ENCODE data around the gene IRGQ.
A peak's percentile ranks its signal among the peaks of the same experiment; 100 is the strongest.
"Not testable (repeated sequence)": the region's sequence is repeated elsewhere in the genome, so short reads cannot be mapped to it uniquely, and the experiment has no call there.

The IRGQ gene, protein sequence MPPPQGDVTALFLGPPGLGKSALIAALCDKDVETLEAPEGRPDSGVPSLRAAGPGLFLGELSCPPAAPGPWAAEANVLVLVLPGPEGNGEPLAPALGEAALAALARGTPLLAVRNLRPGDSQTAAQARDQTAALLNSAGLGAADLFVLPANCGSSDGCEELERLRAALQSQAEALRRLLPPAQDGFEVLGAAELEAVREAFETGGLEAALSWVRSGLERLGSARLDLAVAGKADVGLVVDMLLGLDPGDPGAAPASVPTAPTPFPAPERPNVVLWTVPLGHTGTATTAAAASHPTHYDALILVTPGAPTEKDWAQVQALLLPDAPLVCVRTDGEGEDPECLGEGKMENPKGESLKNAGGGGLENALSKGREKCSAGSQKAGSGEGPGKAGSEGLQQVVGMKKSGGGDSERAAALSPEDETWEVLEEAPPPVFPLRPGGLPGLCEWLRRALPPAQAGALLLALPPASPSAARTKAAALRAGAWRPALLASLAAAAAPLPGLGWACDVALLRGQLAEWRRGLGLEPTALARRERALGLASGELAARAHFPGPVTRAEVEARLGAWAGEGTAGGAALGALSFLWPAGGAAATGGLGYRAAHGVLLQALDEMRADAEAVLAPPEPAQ

DNA sequence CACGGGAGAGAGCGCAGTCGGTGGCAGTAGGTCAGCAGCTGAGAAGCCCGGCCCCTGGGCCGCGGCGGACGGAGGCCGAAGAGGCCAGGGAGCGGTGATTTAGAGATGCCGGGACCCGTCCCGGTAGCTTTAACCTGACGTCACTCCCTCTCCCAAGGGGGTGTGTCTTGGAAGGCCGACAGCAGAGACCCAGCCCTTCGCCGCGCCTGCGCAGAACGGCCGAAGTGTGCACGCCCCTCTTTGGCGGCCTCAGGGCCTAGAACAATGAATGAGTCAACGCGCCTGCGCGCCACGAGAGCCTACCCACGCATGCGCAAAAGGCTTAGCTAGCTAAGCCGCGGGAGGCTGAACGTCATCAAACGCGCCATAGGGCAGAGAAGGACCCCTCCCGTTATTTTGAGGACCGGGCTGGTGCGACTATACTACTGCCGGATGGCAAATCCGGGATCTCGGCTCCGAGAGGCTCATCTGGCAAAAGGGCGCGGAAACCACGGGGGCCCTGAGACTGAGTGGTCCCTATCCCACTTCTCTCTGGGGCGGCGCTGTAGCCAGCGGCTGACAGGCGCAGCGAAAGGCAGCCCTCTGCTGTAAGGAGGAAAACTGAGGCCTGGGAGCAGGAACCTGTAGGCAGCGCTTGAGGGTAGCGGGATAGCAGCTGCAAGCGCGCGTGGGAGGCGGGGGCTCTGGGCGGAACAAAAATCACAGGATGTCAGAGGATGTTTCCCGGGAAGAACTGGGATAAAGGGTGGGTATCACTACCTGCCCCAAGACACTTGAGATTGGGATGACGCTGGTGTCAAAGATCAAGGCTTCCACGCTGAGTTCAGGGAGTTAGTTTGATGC, at the start of gene IRGQ, which contains the start of gene ZNF576:
TSS of gene IRGQ (minus strand) at position 136 of the 843 bp plus-strand sequence. CDS start 796 bp downstream, outside the sequence.
TSS of gene ZNF576 (plus strand) at position 597 of the 843 bp plus-strand sequence. CDS start 514 bp downstream, outside the sequence.
- DNase-seq: peak; percentile 100

DNA sequence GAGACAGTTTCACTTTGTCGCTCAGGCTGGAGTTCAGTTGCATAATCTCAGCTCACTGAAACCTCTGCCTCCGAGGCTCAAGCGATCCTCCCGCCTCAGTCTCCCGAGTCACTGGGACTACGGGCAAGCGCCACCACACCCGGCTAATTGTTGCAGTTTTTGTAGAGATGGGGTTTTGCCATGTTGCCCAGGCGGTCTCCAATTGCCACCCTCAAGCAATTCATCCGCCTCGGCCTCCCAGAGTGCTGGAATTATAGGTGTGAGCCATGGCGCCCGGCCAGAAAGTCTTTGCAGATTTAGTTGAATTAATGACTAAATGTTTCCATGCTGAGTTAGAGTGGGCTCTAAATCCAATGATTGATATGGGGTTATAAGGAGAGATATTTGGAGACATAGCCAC, 48.2 kb upstream of the IRGQ start:
- no peak for DNase-seq

DNA sequence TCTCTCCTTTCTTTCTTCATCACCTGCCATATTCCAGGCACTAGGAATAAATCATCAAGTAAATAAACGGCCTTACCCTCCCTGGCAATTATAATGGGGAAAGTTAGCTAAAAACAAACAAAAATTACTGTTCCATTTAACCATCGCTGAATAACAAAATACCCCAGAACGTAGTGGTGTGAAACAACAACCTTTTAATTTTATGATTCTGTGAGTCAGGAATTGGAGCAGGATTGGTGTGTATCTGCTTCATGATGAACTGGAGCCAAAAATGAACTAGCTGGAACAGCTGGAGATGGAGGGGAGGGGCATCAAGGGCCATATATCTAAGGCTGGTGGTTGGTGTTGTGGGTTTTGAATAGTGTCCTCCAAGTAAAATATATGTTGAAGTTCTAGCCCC, 47.4 kb upstream of the IRGQ start:
- no peak for DNase-seq

DNA sequence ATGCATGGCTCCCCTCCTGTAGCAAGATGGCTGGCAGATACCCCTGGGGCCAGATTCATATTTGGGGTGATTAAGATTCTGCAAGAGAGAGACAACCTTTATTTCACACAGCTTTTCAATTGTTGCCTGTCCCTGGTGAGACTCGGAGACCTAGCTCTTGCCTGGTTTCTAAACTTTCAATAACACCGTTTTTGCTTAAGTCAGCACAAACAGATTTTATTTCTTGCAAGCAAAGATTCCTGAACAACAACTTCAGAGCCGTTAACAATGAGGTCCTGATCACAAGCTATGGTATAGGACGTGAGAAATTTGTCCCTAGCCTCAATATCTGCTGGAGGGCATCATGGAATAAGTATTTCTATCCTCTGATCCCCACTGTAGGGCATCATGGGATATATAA, 46.6 kb upstream of the IRGQ start:
- no peak for DNase-seq

DNA sequence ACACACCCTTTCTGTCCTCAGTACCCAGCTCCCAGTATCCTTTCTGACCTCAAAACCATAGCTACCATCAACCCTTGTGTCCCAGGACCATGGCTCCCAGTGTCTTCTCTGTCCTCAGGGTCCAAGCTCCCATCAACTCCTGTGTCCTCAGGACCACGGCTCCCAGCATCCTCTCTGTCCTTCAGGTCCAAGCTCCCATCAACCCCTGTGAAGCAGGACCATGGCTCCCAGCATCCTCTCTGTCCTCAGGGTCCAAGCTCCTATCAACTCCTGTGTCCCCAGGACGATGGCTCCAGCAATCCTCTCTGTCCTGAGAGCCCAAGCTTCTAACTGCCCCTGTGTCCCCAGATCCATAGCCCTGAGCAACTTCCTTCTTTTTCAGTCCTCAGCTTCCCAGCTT, 45.4 kb upstream of the IRGQ start:
- no peak for DNase-seq

DNA sequence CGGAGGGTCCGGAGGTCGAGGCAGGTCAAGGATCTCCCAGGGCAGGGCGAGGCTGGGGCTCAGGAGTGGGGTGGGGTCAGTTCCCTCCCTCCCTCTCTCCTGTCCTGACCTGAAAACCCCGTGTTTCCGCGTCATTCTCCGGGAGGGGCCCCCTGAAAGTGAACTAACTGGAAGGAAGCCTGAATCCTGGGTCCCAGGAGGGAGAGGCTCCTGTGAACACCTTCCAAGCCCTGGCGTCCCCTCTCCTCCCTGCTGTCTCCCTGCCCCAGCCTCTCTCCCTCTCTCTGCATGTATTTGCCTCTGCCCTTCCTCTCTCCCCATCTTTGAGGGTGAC, 44.5 kb upstream of the IRGQ start:
- no peak for DNase-seq

DNA sequence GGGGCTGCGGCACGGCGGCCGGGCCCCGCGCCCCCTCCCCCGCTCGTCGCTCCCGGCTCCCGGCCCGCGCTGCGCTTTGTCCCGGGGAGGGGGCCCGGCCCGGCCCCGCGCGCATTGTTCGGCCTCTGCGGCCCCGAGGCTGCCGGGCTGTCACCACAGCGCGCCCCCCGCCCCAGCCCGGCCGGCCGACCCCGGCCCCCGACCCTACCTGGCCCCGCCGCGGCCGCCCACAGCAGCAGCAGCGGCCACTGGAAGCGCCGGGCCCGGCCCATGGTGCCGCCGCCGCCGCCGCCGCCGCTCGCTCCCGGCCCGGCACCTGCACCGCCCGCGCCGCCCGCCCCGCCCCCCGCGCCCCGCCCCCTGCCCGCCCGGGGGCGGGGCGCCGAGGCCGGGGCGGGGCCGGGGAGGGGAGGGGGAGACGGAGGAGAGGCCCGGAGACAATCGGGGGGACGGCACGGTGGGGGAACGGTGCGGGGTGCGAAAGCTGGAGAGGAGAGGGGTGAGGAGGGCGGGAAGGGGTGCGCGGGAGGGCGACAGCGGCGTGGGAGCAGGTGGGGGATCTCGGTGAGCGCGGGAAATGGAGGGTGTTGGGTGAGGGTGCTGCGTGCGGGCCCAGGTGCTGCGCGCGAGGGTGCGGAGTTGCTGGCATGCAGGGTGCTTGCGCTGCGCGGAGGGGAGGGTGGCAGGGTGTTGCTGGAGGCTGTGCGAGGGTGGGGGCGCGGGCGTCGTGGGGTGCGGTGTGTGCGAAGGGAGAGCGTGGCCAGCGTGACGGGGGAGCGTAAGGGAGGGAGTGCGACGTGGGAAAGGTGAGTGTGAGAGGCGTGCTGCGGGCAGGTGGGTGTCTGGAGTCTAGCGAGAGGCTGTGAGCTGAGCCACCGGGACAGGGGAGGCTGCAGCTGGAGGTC, 43.8 kb upstream of the IRGQ start, which contains the start of gene CADM4:
TSS of gene CADM4 (minus strand) at position 332 of the 905 bp plus-strand sequence. CDS start at position 272, 60 bp downstream.
- peak; percentile 30 for DNase-seq

DNA sequence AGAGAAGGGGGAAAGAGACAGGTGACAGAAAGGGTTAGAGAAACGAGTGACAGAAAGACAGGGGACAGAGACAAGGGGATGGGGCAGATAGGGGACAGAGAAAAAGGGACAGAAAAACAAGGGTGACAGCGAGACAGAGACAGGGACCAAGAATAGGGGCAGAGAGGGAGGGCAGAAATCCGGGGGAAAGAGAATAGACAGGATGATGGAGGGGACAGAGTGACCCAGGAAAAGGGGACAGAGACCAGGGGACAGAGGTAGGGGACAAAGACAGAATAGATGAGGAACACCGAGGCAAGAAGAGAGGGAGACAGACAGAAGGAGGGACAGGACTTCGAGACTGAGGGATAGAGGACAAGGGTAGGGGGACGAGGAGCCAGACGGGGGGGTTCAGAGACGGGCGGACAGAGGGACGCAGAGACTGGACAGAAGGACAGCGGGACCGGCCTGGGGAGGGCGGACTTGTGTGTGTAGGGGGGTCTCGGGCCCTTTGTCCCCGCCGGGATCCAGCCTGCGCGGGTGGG, 43.1 kb upstream of the IRGQ start:
- peak; percentile 33 for DNase-seq

DNA sequence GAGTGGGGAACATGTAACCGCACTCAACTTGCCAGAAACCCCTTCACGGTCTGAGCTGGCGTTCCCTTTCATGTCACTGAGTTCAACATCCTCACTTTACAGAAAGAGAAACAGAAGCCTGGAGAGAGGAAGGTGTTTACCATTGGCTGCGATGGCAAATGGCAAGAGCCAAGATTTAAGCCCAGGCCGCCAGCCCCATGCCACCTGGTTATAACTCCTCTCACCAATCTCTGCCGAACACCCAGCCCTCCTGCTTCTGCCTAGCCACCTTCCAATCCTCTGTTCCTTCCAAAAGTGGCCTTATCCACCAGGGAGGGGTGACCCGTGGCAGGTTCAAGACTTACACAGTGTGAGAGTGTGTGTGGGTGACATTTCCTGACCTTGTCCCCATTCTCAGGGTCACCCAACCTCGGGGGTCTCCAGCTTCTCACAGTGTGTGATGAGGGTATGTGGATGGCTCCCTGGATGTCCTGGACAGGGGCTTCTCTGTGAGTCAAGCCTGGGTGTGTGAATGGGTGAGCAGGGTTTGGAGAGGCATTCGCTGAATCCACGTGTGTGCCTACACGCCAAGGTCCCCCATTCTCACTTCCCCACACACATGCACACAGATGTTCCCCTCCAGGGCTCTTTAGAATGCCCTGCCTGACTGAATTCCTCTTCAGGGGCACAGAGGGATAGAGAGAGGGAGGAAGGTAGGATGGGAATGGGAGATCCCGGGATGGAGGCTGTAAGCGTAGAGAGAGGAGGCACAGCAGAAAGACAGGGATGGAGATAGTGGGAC, 42.5 kb upstream of the IRGQ start:
- DNase-seq: no peak

DNA sequence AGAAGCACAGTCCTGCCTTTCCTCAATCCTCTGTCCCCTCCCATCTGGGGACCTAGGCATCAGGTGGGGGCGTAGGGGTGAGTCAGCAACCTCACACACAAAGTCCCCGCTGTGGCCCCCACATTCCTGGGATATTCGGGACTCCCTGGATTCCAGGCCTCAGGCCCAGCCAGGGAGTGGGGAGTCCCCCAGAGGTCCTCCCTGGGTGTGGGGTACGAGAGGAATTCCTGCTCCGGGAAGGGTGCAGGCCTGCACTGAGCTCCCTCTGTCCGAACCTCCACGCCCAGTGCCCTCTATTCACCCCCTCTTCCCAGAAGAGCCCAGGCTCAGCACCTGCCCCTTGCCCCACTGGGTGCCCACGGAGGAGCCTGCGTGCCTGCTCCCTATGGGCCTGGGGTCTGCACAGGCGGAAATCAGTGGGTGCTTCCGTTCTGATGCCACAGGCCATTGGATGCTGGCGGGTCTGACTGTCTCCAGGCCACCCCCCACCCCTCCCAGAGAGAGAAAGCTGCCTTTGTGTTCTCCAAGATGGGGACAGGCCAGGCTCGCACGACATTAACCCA, 40.3 kb upstream of the IRGQ start:
- no peak for DNase-seq

DNA sequence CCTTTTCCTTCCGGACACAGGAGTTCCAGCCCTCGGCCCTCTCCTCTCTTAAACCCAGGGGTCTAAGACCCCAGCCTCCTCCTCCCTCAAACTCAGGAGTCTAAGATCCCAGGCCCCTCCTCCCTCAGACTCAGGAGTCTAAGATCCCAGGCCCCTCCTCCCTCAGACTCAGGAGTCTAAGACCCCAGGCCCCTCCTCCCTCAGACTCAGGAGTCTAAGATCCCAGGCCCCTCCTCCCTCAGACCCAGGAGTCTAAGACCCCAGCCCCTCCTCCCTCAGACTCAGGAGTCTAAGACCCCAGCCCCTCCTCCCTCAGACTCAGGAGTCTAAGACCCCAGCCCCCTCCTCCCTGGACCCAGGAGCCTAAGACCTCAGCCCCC, 39.6 kb upstream of the IRGQ start:
- DNase-seq: not testable (repeated sequence)

DNA sequence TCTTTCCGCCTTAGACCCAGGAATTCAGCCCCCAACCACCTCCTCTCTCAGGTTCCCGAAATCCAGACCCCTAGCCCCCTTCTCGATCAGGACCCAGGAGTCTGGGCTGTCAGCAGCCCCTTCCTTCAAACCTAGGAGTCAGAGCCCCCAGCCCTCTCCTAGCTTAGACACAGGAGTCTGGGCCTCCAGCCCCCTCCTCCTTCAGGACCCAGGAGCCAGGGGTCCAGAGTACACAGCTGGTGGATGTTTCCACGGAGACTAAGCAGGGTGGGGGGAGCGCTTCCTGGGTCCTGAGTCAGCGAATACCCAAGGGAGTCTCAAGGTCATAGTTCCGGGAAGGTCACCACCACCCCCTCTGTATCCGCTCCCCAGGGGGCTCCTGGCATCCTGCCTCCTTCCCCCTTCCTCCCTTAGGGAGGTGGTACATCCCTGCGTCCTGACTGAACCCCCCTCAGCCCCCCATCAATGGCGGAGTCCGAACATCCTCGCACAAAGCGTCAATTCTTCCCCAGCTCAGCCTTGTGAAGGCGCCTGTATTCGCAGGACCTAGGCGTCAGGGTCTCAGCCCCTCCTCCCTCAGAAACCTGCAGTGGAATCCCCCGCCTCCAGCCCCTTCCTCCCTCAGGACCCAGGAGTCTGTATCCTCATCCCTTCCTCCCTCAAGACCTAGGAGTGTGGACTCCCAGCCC, 39.1 kb upstream of the IRGQ start:
- DNase-seq: peak; percentile 83

DNA sequence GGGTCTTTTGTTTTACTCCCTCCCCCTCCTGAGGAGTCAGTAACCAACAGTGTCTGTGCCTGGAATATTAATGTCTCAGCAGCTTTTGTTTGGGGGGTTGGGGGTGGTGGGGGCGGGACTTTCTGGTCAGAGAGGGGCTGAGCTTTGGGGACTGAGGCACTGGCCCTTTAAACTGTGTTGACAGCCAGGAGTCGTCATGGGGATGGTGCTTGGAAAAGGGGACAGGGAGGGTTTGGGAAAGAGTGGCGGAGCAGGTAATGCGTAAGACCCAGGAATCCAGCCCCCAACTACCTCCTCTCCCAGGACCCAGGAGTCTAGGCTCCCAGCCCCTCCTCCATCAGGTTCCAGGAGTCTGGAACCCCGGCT, 38.6 kb upstream of the IRGQ start:
- DNase-seq: no peak

DNA sequence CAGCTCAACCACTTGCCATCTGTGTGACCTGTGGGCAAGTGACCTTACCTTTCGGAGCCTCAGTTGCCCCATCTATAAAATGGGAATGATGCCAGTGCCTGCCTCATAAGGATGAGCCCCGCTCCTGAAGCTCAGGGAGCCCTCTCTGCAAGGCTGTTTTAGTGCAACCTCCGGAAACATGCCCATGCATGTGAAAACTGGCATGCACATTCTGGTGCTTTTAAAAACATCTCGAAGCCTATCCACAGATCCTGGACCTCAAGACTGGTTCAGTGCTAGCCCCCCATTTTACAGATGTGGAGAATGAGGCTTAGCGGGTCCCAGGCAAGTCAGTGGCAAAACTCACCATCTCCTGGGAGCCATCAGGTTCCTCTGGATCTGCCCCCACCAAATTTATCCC, 38.1 kb upstream of the IRGQ start:
- DNase-seq: no peak

DNA sequence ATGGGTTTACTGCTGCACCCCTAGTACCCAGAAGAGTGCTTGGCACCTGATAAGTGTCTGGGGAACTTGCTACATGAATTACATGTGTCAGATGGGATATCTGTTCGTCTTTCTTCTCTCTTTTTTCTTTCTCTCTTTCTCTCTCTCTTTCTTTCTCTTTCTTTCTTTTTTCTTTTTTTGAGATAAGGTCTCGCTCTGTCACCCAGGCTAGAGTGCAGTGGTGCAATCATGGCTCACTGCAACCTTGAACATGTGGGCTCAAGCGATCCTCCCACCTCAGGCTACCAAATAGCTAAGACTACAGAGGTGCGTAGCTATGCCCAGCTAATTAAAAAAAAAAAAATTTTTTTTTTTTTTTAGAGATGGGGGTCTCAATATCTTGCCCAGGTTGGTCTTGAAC, 37.6 kb upstream of the IRGQ start:
- no peak for DNase-seq

DNA sequence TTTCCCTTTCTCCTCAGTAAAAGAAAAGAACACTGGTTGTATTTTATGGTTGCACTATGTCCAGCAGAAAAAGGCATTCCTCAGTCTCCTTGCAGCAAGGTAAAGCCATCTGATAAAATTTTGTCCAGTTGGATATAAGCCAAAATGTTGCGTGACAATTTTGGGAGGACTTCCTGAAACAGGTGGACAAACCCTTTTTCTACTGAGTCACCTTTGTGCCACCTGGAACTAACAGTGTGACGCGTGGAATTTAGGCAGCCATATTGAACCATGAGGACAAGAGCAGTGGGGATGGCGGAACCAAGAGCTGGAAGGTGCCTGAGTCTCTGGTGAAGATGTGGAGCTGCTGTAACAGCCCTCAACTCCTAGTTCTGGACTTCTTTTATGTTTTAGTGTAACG, 35.6 kb upstream of the IRGQ start:
- DNase-seq: no peak

DNA sequence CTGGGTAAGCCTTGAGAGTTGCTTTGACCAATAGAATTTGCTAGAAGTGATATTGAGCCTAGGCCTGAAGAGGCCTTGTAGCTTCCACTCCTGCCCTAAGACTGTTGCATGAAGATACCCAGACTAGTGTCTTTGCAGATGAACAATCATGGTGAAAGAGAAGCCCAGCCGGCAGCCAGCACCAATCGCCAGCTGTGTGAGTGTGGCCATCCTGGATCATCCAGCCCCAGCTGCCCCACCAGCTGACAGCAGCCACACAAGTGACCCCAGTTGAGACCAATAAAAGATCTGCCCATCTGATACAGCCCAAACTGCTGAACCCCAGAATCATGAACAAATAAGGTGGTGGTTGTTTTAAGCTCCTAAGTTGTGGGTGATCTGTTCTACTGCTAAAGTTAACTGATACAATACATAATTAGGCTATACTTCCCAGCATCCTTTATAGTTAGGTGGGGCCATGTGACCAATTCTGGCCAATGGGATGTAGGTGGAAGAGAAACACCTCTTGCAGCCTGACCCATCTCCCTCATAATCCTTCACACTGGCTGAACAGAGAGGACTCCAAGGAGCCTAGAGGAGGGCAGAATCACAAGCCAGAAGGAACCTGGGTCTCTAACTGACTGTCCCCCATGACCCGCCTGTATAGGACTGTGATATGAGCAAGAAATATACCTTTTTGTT, 32.9 kb upstream of the IRGQ start:
- no peak for DNase-seq

DNA sequence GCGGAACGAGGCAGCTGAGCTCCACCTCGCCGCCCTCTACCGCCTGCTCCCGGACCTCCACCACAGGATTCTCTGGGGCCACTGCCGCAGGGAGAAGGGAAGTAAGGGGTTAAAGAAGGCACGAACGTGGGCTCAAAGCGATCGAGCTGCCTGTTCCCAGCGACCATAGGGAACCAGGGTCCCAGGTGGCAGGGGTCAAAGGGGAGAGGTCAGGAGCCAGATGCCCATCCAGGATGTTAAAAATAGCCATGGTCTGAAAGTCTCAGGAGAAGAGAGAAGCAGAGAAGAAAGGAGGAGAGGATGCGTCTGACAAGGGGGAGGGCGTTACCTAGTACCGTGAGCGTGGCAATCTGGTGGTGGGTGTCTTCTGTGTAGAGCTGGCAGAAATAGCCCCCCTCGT, 30.9 kb upstream of the IRGQ start:
- no peak for DNase-seq

DNA sequence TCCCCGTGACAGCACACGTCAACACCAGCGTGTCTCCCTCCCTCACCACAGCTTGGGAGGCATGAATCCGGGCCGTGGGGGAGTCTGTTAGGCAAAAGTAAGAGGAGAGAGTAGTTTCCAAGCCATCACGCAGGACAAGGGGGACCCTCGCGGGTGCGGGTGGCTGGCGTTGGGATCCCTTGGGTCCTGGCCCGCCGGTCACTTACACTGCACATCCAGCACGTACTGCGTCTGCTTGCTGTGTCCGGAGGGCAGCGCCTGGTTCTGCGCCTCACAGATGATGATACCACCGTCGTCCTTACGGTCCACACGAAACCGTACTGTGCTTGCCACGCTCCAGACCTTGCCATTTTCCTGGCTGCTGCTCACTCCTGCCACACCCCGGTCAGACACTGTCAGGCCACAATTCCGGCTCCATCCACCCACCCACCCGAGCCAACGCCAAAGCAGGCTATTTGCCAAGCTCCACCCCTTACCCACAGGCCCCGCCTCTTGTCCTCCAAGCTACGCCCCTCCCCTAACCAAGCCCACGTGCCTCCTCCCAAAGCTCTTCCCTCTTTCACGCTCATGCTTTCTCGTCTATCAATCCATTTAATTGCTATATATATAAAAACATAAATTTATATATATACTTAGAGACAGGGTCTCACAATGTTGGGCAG, 30.1 kb upstream of the IRGQ start:
- no peak for DNase-seq

Measured in retina (tissue), 1 donor.